Suprapubic skin (tissue), 4 donors: ENCODE data around the gene FLVCR2. TPM values are rescaled to one million over a fixed set of nuclear protein-coding genes. Genes with fewer than 3 reads are reported as not detected.

ENCODE experiments used
- DNase-seq, 2 donors: peaks; one replicate each; pipeline ENCODE4 v3.0.0-alpha.2; 2019; ENCODE audit warnings: low spot score in 2 of 2
- H3K27ac ChIP-seq: fragments of 200-600 bp; sonication (generic); one replicate; pipeline ENCODE4 v1.5.1; 2019
- H3K27me3 ChIP-seq: fragments of 200-600 bp; sonication (generic); one replicate; pipeline ENCODE4 v1.5.1; 2019
- H3K36me3 ChIP-seq: fragments of 200-600 bp; sonication (generic); one replicate; pipeline ENCODE4 v1.5.1; 2019
- H3K4me1 ChIP-seq: fragments of 200-600 bp; sonication (generic); one replicate; pipeline ENCODE4 v1.5.1; 2019
- H3K4me3 ChIP-seq: fragments of 200-600 bp; sonication (generic); one replicate; pipeline ENCODE4 v1.5.1; 2019; ENCODE audit warnings: mild to moderate bottlenecking
- H3K9me3 ChIP-seq: fragments of 200-600 bp; sonication (generic); one replicate; pipeline ENCODE4 v1.5.1; 2019
- CTCF ChIP-seq, 2 donors: fragments of 200-600 bp in 1 of 2; fragments of 450-650 bp in 1 of 2; sonication (generic) in 1 of 2; IDR thresholded peaks; one replicate each; pipeline ENCODE4 v1.5.1; 2016 to 2019; ENCODE audit warnings: antibody characterized with exemption in 2 of 2, mild to moderate bottlenecking in 1 of 2, moderate library complexity in 1 of 2
- EP300 ChIP-seq: sonication (generic); formaldehyde crosslinking; IDR thresholded peaks from one replicate; pipeline ENCODE4 v1.6.1; 2017; ENCODE audit warnings: antibody characterized with exemption
- POLR2A ChIP-seq, 2 donors: fragments of 450-650 bp; IDR thresholded peaks; one replicate each; pipeline ENCODE4 v1.6.1; 2017; ENCODE audit warnings: antibody characterized with exemption in 2 of 2, mild to moderate bottlenecking in 2 of 2, moderate library complexity in 2 of 2
- POLR2AphosphoS5 ChIP-seq, 3 donors: sonication (generic); formaldehyde crosslinking; IDR thresholded peaks; one replicate each; pipeline ENCODE4 v1.6.1; 2017; ENCODE audit warnings: antibody characterized with exemption in 3 of 3
- WGBS: methylation state at CpG from one replicate; pipeline ENCODE4 v1.1.5; 2018; 5-methylcytosine and 5-hydroxymethylcytosine counted together
- total RNA-seq, 4 donors: library from RNA; depleted of rRNA; stranded (reverse); fragments of >200 nt; gene quantifications; one replicate each; pipeline ENCODE4 v1.1.0, GENCODE V29; 2016

Gene FLVCR2
- total RNA-seq, 4 donors from 2014 or later, result 9.0 to 23.4 (median 17.4) TPM

DNA sequence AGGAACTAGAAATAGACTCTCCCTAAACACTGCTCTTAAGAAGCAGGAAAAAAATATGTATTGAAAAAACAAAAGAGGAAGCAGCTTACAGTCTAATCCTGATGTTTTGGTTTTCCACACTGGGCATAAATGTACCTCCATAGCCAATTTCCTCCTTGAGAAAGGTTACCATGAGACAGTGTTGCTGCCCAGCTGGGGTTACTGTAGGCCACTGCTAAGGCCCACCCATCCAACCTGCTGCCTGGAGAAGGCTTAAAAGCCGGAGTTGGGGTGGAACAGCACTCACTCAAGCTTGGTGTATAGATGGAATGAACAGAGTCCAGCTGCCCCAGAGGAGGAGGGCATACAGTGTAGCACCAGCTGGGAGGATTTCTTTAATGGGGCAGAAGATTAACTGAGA, 41.1 kb downstream of the FLVCR2 start:
- H3K4me3 ChIP-seq, result no peak overlapping the region
- 91% methylated on average over 1 of the region's 1 CpG for WGBS
- no peaks in the 10 kb centered on the region for H3K36me3 ChIP-seq
- no peaks in the 10 kb centered on the region for H3K27me3 ChIP-seq
- H3K4me1 ChIP-seq, result peaks cover 5% of the 10 kb centered on the region
- no peaks in the 10 kb centered on the region for H3K9me3 ChIP-seq
- DNase-seq, result peak in 1 of 2 donors; percentile 65
- H3K27ac ChIP-seq, result peak overlapping the region; percentile 24
- no peak for TF ChIP-seq EP300
- no peak for TF ChIP-seq POLR2A (IDR thresholded peaks at IDR 0.05)
- no peak for TF ChIP-seq CTCF (IDR thresholded peaks at IDR 0.05)
- TF ChIP-seq POLR2AphosphoS5 (IDR thresholded peaks at IDR 0.05), result no peak

- Histone ChIP-seq H3K27me3 (no peaks in the 10 kb centered on the region), H3K9me3 (no peaks in the 10 kb centered on the region), H3K4me1 (no peaks in the 10 kb centered on the region), H3K36me3 (no peaks in the 10 kb centered on the region), H3K4me3 (no peak overlapping the region), H3K27ac (no peak overlapping the region)
- DNase-seq, result no peak
- TF ChIP-seq POLR2AphosphoS5 (IDR thresholded peaks at IDR 0.05) (no peak), CTCF (IDR thresholded peaks at IDR 0.05) (no peak), POLR2A (IDR thresholded peaks at IDR 0.05) (no peak), EP300 (no peak)
- WGBS, result 66% methylated on average over 3 of the region's 3 CpGs
These were observed 46.6 kb downstream of the FLVCR2 start for GRCh38 chr14:75625034-75625433.

DNA sequence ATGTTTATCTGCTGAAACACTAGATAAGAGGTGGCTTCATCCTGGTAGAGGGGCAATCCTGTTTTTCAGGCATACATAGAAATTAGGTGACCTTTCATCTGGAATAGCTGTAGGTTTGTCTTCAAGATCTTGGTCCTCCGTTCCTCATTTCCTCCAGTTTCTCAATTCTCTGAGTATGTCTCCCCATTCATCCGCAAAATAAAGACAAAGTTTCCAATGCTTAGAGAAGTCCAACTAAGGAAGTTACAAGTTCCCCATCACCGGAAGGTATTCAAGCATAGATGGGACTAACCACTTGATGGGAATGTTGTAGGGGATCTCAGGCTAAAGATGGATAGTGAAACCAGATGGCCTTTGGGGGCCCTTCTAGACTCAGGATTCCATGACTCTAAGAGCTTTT, 48.0 kb downstream of the FLVCR2 start:
- Histone ChIP-seq H3K36me3 (no peaks in the 10 kb centered on the region), H3K4me1 (no peaks in the 10 kb centered on the region), H3K4me3 (no peak overlapping the region), H3K9me3 (no peaks in the 10 kb centered on the region), H3K27ac (no peak overlapping the region), H3K27me3 (no peaks in the 10 kb centered on the region)
- no peak for DNase-seq
- TF ChIP-seq POLR2A (IDR thresholded peaks at IDR 0.05) (no peak), POLR2AphosphoS5 (IDR thresholded peaks at IDR 0.05) (no peak), CTCF (IDR thresholded peaks at IDR 0.05) (no peak), EP300 (no peak)
- 91% methylated on average over 3 of the region's 3 CpGs for WGBS

DNA sequence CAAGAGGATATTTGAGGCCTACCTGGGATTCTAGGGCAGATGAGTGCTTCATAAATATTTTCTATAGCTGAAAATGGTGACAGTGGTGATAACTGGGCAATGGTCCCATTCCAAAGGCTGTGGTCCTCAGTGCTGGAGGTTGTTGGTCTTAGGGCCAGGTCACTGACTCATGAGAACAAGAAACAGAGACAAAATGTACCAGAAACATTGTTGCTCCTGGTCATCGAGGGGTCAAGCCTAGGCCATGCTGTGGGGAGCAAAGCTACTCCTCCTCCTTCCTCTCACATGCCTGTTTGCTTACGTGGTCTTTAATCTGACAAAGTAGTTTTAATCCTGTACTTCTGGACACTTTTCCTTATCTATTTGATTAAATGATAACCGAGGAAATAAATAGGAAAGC, 48.4 kb downstream of the FLVCR2 start:
- H3K36me3 ChIP-seq, result no peaks in the 10 kb centered on the region
- TF ChIP-seq POLR2AphosphoS5 (IDR thresholded peaks at IDR 0.05) (no peak), EP300 (no peak), POLR2A (IDR thresholded peaks at IDR 0.05) (no peak), CTCF (IDR thresholded peaks at IDR 0.05) (no peak)
- no peaks in the 10 kb centered on the region for H3K27me3 ChIP-seq
- no peaks in the 10 kb centered on the region for H3K9me3 ChIP-seq
- 68% methylated on average over 3 of the region's 3 CpGs for WGBS
- H3K4me3 ChIP-seq, result no peak overlapping the region
- H3K4me1 ChIP-seq, result no peaks in the 10 kb centered on the region
- DNase-seq, result no peak
- no peak overlapping the region for H3K27ac ChIP-seq

GRCh38 chr14:75627406-75627805, 49.0 kb downstream of the FLVCR2 start:
- Histone ChIP-seq H3K36me3 (no peaks in the 10 kb centered on the region), H3K27me3 (no peaks in the 10 kb centered on the region), H3K4me1 (no peaks in the 10 kb centered on the region), H3K9me3 (no peaks in the 10 kb centered on the region), H3K4me3 (no peak overlapping the region), H3K27ac (no peak overlapping the region)
- 76% methylated on average over 4 of the region's 4 CpGs for WGBS
- TF ChIP-seq EP300 (no peak), POLR2A (IDR thresholded peaks at IDR 0.05) (no peak), POLR2AphosphoS5 (IDR thresholded peaks at IDR 0.05) (no peak), CTCF (IDR thresholded peaks at IDR 0.05) (no peak)
- DNase-seq, result no peak
